ENCODE measurements around the gene MAP2K5. TPM values are rescaled to one million over a fixed set of nuclear protein-coding genes. Genes with fewer than 3 reads are reported as not detected.

Gene MAP2K5
- total RNA-seq, 1 experiment from 2014 or later, result 15.0 TPM

- H3T11ph ChIP-seq (ENCODE audit: low read length), result no peak overlapping the region
- H2AK5ac ChIP-seq (ENCODE audit: insufficient read length, low read length), result no peak overlapping the region
- no peak overlapping the region for H2BK12ac ChIP-seq (ENCODE audit: insufficient read length, low read depth, low read length)
- H3K4me2 ChIP-seq (ENCODE audit: insufficient read depth, insufficient read length, low read length), result no peak overlapping the region
- no peak overlapping the region for H4K91ac ChIP-seq (ENCODE audit: insufficient read length, low read depth, low read length)
- Mint-ChIP-seq H3K27me3 (ENCODE audit: low read depth) (peaks cover 87% of the 10 kb centered on the region), H3K27ac (no peak overlapping the region), H3K36me3 (ENCODE audit: insufficient read depth in 1 of 3, low read depth in 3 of 3) (no peaks in the 10 kb centered on the region), H3K4me1 (peaks cover 48 to 51% of the 10 kb centered on the region in 2 experiments), H3K9me3 (peaks cover 4% of the 10 kb centered on the region in 2 experiments; a peak in 4 of 5 replicates), H3K4me3 (no peak overlapping the region)
- no peak for TF ChIP-seq CTCF (conservative IDR thresholded peaks at IDR 0.05)
- no peak overlapping the region for H3K14ac ChIP-seq (ENCODE audit: insufficient read depth, low read length)
- H2AFZ ChIP-seq (ENCODE audit: low read length), result no peak overlapping the region
- no CpG with 5 or more reads among the region's 2 CpGs for WGBS (ENCODE audit: extremely low coverage, insufficient read length, low lambda C conversion rate)
- no peaks in the 10 kb centered on the region for H3K9me3 ChIP-seq (ENCODE audit: control insufficient read depth, low read depth, low read length)
- no peak overlapping the region for H2BK120ac ChIP-seq (ENCODE audit: low read depth, low read length, poor library complexity, severe bottlenecking)
- no peak overlapping the region for H4K5ac ChIP-seq (ENCODE audit: insufficient read length, low read depth, low read length)
- no peak overlapping the region for H3K4ac ChIP-seq (ENCODE audit: low read depth, low read length)
- no peak overlapping the region for H3K27ac ChIP-seq (ENCODE audit: insufficient read length, low read depth, low read length)
- no peak overlapping the region for H3K18ac ChIP-seq (ENCODE audit: insufficient read length, low read depth, low read length)
- H3K27me3 ChIP-seq (ENCODE audit: insufficient read depth, low read length), result peaks cover 58% of the 10 kb centered on the region
- peaks cover 3% of the 10 kb centered on the region; the same call in 1 of the 2 replicates for H3K4me1 ChIP-seq (ENCODE audit: insufficient read depth, low read length)
- no peak overlapping the region for H2BK15ac ChIP-seq (ENCODE audit: low read depth, low read length)
- H2BK5ac ChIP-seq (ENCODE audit: insufficient read length, low read length), result no peak overlapping the region
- no peak overlapping the region for H4K8ac ChIP-seq (replicated peaks; ENCODE audit: insufficient read length, low read depth, low read length)
- H3K79me2 ChIP-seq (ENCODE audit: insufficient read depth, low read length), result no peaks in the 10 kb centered on the region
- no peaks in the 10 kb centered on the region for H4K20me1 ChIP-seq (ENCODE audit: control insufficient read depth, insufficient read depth, insufficient read length)
- H3K23me2 ChIP-seq (ENCODE audit: insufficient read length, low read depth, low read length, poor library complexity, severe bottlenecking), result peaks cover 26% of the 10 kb centered on the region
- no peaks in the 10 kb centered on the region for H3K79me1 ChIP-seq (ENCODE audit: insufficient read depth, low read depth, low read length, poor library complexity, severe bottlenecking)
- no peak overlapping the region for H3K9ac ChIP-seq (ENCODE audit: extremely low read depth, insufficient read length, low read length)
- no peak overlapping the region for H3K23ac ChIP-seq (ENCODE audit: insufficient read length, low read depth, low read length)
- H3K56ac ChIP-seq (ENCODE audit: insufficient read length, low read depth, low read length), result no peak overlapping the region
- no peak overlapping the region for H2BK20ac ChIP-seq (ENCODE audit: low read depth, low read length, poor library complexity, severe bottlenecking)
- DNase-seq, result no peak
Measured at GRCh38 chr15:67836955-67837354, 294.5 kb downstream of the MAP2K5 start.
